Activated naive CD4-positive, alpha-beta T cell treated with anti-CD3 and anti-CD28 coated beads, Interleukin-2, amount 50 U/mL, for 72 hours (primary cell): ENCODE results near the gene CFAP97D2. TPM values are rescaled to one million over a fixed set of nuclear protein-coding genes. Genes with fewer than 3 reads are reported as not detected.

ENCODE experiments used
- ATAC-seq, 2 donors: fragments of 150-1000 bp; cut with Tn5 transposase; 2 replicates each; pipeline ENCODE4 v1.10.0; 2021; ENCODE audit warnings: mild to moderate bottlenecking in 2 of 2, moderate library complexity in 2 of 2
- DNase-seq, 2 donors: peaks; one replicate each; pipeline ENCODE4 v3.0.0; 2021 to 2022; ENCODE audit warnings: low spot score in 2 of 2
- H3K27ac Mint-ChIP-seq, 2 donors: one replicate each; pipeline ENCODE4 v1.8.0; 2022; ENCODE audit warnings: mild to moderate bottlenecking in 2 of 2, mixed read lengths in 2 of 2
- H3K36me3 Mint-ChIP-seq, 2 donors: one replicate each; pipeline ENCODE4 v1.8.0; 2022; ENCODE audit warnings: mixed read lengths in 2 of 2
- H3K9me3 Mint-ChIP-seq, 2 donors: one replicate each; pipeline ENCODE4 v1.8.0; 2022; ENCODE audit warnings: mixed read lengths in 2 of 2
- total RNA-seq, 2 donors: library from RNA; stranded (reverse); gene quantifications; one replicate each; pipeline ENCODE4 v1.2.3, GENCODE V29; 2022

The CFAP97D2 gene
- total RNA-seq, 2 donors from 2014 or later: not detected

DNA sequence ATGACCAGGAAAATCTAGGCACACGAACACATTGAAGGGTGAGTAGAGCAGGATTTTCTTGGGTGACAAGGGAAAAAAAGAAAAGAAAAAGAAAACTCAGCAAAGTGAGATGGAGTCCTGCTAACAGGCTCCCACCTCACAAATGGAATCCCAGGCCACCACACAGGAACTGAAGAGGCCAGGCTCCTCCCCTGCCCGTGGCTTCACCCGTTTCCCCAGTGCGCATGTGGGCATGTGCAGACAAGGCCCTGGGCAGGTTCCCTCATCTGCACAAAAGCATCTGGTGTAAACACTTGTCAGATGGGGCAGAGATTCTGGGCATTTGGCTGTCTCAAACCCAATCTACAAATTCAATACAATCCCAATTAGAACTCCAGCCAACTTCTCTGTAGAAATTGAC, 24.5 kb downstream of the CFAP97D2 start:
- Mint-ChIP-seq H3K9me3 (peaks cover 0 to 16% of the 10 kb centered on the region in 2 donors), H3K27ac (no peak overlapping the region), H3K36me3 (peaks cover 7 to 9% of the 10 kb centered on the region in 2 donors)
- ATAC-seq (no peak), DNase-seq (no peak)

DNA sequence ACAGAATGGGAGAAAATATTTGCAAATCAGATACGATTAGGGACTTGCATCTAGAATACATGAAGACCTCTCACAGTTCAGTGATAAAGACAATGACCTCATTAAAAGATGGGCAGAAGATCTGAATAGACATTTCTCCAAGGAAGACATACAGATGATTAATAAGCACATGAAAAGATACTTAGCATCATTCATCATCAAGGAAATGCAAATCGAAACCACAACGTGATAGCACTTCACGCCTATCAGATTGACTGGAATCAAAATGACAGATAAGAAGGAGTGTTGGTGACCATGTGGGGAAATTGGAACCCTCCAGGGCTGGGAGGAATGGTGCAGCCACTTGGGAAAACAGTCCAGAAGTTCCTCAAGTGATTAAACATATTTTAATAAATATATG, 25.8 kb downstream of the CFAP97D2 start:
- H3K36me3 Mint-ChIP-seq: peaks cover 7 to 9% of the 10 kb centered on the region in 2 donors
- peak in 1 of 2 donors; percentile 63 for ATAC-seq
- DNase-seq: no peak
- no peak overlapping the region for H3K27ac Mint-ChIP-seq
- peaks cover 0 to 16% of the 10 kb centered on the region in 2 donors for H3K9me3 Mint-ChIP-seq

DNA sequence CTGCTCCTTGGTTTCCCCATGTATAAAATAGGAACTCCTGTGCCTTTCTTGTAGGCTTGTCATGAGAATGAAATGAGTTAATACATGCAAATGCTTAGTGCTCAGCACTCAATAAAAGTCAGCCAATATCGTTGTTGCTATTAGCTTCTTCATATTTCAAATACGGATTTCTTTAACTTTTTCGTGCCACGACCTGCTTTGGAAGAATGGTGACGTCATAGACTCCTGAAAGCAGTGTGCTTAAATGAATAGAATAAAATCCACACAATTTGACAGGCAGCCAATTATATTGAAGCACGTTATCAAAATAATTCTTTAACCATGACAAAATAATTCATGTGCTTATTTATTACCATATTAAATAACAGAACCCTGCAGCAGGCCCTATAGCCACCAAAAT, 29.1 kb downstream of the CFAP97D2 start:
- Mint-ChIP-seq H3K36me3 (peaks cover 0 to 1% of the 10 kb centered on the region in 2 donors), H3K9me3 (peaks cover 0 to 9% of the 10 kb centered on the region in 2 donors), H3K27ac (no peak overlapping the region)
- no peak for DNase-seq
- no peak for ATAC-seq

DNA sequence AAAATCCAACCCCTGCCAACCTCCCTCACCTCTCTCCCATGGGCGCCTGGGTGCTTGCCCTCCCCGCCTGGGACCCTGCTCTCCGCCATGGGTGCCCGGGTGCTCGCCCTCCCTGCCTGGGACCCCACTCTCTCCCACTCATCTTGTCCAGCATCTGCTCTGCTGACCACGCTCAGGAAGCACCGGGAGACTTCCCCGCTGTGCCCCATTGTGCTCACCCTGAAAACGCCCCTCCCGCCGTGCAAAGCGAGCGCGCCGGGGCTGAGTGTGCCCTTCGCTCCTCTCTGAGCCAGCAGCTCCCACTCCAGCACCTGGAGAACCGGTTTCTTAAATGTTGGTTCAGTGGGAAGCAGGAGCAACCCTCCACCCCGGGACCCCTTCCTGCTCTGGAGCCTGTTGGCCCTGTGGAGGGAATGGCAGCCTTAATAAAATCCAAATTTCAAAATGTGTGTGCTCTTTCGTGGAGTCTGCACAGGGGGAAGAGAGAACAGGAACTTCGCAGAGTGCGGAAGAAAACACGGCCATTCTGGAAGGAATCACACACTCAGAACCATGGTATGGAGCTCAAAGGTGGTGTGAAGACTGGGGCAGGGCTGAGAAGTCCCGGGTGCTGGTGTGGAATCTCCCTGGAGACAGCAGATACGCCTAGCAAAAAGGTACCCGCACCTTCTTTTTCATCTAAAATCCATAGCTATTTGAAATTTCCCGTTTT, 32.5 kb downstream of the CFAP97D2 start:
- no peaks in the 10 kb centered on the region for H3K36me3 Mint-ChIP-seq
- H3K27ac Mint-ChIP-seq: no peak overlapping the region
- no peak for DNase-seq
- H3K9me3 Mint-ChIP-seq: peaks cover 0 to under 1% of the 10 kb centered on the region in 2 donors
- no peak for ATAC-seq

DNA sequence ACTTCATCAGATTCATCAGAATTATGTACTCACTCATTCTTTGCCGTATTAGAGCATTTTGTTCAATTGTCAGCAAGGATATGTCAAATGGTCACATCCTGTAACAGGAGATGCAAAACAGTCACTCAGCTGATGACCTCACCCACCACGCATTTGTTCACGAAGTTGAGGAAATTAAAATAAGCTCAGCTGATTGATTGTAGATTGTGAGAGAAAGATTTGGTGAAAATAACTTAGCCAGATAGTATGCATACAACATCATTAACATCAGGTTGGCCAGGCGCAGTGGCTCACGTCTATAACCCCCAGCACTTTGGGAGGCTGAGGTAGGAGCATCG, 33.1 kb downstream of the CFAP97D2 start:
- Mint-ChIP-seq H3K36me3 (no peaks in the 10 kb centered on the region), H3K9me3 (no peaks in the 10 kb centered on the region), H3K27ac (no peak overlapping the region)
- no peak for DNase-seq
- ATAC-seq: no peak

DNA sequence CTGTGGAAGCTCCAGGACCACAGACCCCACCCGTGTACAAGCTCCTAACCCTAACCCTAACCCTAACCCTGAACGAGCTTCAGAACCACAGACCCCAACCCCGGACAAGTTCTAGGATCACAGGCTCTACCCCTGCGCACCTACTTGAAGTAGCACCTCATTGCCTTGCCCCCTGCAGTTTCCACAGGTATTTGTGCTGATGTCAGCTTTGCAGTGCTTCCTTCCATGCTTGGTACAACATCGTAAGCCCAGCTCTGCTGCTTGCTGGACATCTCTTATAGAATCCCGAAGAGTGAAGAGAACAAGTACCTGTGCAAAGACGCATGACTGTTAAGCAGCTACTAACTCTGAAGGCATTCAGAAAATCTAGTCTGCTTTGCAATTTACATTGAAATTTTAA, 34.9 kb downstream of the CFAP97D2 start:
- Mint-ChIP-seq H3K36me3 (no peaks in the 10 kb centered on the region), H3K27ac (no peak overlapping the region), H3K9me3 (no peaks in the 10 kb centered on the region)
- DNase-seq (no peak), ATAC-seq (no peak)

DNA sequence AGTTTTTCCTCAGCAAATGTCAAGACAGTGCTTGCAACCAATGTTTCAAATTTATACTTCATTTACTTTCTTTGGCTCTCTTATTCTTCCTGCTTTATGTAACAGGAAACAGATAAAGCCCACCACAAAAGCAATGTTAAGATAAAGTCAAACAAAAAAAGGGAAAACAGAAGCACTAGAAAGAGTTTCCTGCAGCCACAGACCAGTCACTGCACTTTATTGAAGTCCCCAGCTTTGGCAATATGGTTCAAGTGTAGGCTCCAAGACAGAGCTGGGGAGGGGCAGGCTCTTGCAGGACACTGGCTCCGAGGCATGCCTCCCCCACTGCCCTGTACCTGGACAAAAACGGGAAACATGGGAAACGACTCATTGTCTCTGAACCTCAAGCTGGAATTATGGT, 40.3 kb downstream of the CFAP97D2 start:
- Mint-ChIP-seq H3K9me3 (no peaks in the 10 kb centered on the region), H3K36me3 (no peaks in the 10 kb centered on the region), H3K27ac (peak overlapping the region in 1 of 2 donors; percentile 30)
- DNase-seq: no peak
- peak in 1 of 2 donors; percentile 18 for ATAC-seq

DNA sequence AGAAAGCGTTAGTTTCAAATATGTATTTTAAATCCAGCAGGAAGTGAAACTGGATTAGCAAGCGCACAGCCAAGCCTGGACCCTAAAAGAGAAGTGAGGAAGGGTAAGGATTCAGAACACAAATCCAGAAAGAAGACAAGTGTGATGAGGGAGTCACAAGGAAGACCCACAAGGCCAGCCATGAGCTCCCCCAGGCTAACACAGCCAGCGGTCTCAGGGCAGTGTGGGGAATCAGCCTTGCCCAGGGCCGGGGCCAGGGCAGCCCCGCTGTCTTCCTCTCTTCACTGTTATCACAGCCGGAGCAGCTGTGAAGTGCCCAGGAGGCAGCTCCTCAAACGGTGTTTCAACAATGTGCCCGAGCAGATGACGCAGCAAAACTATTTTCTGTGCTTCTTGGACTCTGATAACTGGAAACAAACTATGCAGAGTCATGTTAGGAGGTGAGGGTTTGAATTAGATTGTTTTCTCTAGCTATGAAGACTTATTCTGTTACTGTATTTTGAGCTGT, 43.5 kb downstream of the CFAP97D2 start:
- H3K36me3 Mint-ChIP-seq: no peaks in the 10 kb centered on the region
- ATAC-seq: no peak
- H3K9me3 Mint-ChIP-seq: peaks cover 0 to 4% of the 10 kb centered on the region in 2 donors
- no peak for DNase-seq
- H3K27ac Mint-ChIP-seq: peak overlapping the region in 1 of 2 donors; percentile 48

DNA sequence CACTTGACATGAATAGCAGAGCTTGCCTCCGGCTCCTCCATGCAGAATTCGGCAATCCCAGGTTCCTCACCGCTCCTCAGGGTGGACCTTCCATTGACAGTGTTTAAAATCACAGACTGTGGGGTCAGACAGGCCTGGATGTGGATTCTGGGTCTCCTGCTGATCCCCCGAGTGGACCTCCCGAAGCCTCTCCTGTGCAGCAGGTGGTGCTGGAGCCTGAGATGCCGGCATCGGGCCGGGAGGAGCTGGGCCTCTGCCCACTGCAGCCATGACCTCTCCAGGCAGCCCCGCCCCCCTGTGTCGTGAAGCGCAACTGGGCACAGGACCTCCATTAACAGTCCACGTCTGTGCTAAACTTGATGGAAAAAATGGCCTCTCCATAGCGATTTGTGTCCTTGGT, 45.1 kb downstream of the CFAP97D2 start:
- DNase-seq (no peak), ATAC-seq (no peak)
- Mint-ChIP-seq H3K36me3 (no peaks in the 10 kb centered on the region), H3K9me3 (peaks cover 0 to 4% of the 10 kb centered on the region in 2 donors), H3K27ac (peak overlapping the region in 1 of 2 donors; percentile 69)

DNA sequence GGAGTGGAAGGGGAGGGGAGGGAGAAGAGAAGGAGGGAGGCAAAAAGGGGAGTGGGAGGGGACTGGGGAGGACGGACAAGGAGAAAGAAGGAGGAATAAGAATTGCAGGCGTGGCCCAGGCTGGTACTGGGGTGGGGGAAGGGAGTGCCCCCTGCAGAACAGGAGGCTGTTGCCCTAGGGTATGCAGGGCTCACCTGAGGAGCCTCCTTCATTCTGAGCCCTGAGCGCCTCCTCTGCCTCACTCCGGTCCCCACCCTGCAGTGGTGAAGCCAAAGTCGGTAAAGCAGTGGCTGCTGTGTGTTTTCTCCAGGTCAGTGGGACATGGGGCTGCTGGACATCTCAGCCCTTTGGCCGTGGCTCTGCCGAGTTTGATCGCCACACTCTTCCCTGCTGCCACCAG, 46.6 kb downstream of the CFAP97D2 start:
- Mint-ChIP-seq H3K9me3 (peaks cover 0 to 4% of the 10 kb centered on the region in 2 donors), H3K27ac (no peak overlapping the region), H3K36me3 (no peaks in the 10 kb centered on the region)
- DNase-seq (no peak), ATAC-seq (peak in 1 of 2 donors; percentile 39)

DNA sequence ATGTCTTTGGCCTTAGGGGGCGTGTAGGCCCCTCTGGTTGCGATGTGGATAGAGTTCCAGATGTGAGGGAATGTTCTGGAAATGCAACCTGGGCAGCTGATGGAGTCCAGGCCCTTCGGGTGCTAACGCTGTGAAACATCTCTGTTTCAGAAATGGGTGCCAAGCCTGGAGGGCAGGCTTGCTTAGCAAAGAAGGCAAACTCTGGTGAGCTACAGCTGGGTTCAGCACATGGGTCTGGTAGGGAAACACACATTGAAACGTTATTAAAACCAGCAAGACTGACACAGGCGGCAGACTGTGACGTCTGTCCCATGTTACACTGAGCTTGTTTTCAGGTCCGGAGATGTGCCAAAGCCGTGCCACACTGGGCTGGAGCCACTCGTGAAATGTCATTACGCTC, 47.0 kb downstream of the CFAP97D2 start:
- Mint-ChIP-seq H3K27ac (peak overlapping the region in 1 of 2 donors; percentile 74), H3K9me3 (peaks cover 0 to 4% of the 10 kb centered on the region in 2 donors), H3K36me3 (no peaks in the 10 kb centered on the region)
- no peak for DNase-seq
- peak; percentile 11 to 34 for ATAC-seq

DNA sequence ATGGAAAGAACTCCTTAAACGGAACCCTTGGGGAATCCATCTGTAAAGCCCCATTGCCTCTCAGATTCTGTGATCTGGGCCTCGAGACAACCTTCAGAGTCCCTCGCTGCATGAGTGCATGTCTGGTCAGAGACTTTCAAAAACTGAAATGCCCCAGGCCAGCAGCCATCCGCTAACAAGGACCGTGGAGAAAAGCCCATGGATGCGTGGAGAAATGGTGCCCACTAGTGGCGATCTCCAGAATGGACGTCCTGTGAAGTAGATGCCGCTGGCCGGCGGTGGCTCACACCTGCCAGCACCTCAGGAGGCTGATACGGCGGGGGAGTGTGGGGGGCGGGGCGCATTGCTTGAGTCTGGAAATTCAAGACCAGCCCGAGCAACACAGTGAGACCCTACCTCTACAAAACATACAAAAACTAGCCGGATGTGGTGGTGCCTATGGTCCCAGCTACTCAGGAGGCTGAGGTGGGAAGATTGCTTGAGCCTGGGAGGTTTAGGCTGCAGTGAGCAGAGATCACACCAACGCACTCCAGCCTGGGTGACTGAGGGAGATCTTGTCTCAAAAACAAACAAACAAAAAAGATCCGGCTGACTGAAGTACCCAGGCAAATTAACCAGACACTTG, 47.8 kb downstream of the CFAP97D2 start:
- Mint-ChIP-seq H3K9me3 (peaks cover 0 to 4% of the 10 kb centered on the region in 2 donors), H3K36me3 (no peaks in the 10 kb centered on the region), H3K27ac (peak overlapping the region in 1 of 2 donors; percentile 74)
- DNase-seq (peak; percentile 89 to 90), ATAC-seq (peak; percentile 92 to 93)

DNA sequence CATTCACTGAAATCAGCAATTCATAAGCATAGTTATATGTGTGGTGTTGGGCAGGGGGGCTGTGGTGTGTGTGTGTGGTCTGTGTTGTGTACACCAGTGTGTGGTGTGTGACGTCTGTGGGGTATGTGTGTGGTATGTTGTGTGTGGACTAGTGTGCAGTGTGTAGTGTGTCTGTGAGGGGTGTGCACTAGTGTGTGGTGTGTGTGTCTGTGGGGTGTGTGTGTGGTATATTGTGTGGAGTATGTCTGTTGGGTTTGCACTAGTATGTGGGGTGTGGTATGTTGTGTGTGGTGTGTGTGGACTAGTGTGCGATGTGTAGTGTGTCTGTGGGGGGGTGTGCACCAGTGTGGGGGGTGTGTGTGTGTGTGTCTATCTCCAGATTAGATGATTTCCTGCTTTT, 48.5 kb downstream of the CFAP97D2 start:
- ATAC-seq (no peak), DNase-seq (no peak)
- no peaks in the 10 kb centered on the region for H3K36me3 Mint-ChIP-seq
- peaks cover 0 to 4% of the 10 kb centered on the region in 2 donors for H3K9me3 Mint-ChIP-seq
- H3K27ac Mint-ChIP-seq: no peak overlapping the region

DNA sequence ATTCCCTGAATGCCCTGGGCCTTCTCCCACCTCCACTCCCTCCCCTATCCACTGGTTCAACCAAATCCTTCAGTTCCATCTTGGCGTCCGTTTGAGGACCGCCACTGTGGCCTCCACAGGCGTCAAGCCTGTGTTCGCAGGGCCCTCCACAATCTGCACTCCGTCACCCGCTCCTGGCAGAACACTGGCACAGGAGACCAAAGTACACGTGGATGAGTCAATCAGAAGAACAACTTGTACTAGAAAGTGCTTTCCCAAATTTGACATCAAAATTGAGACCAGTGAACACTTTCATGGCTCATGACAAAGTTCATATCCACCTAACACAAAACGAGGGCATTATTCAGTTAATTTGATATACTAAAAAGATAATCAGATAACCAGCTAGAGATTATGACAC, 49.1 kb downstream of the CFAP97D2 start:
- Mint-ChIP-seq H3K36me3 (no peaks in the 10 kb centered on the region), H3K9me3 (peaks cover 0 to 4% of the 10 kb centered on the region in 2 donors), H3K27ac (no peak overlapping the region)
- DNase-seq (no peak), ATAC-seq (no peak)

DNA sequence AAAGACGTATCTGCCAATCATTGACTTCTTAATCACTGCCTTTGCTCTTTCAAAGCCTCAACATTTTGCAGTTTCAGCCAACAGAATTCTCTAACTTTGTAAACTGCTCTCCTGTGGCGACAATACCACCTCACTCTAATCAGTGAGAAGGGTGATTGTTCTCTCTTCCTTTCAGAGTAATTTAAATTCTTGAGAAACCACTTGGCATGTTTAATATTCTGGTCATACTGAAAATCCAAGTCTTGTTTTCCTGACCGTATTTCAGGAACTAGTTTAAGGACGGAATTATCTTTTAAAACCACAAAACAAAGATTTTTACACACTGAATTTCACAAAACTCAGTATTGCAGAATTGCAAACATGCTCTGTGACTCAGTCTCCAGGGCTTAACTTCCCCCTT, 50.4 kb downstream of the CFAP97D2 start:
- peaks cover 3 to 4% of the 10 kb centered on the region in 2 donors for H3K9me3 Mint-ChIP-seq
- ATAC-seq: no peak
- peaks cover 0 to 3% of the 10 kb centered on the region in 2 donors for H3K36me3 Mint-ChIP-seq
- no peak overlapping the region for H3K27ac Mint-ChIP-seq
- DNase-seq: no peak

DNA sequence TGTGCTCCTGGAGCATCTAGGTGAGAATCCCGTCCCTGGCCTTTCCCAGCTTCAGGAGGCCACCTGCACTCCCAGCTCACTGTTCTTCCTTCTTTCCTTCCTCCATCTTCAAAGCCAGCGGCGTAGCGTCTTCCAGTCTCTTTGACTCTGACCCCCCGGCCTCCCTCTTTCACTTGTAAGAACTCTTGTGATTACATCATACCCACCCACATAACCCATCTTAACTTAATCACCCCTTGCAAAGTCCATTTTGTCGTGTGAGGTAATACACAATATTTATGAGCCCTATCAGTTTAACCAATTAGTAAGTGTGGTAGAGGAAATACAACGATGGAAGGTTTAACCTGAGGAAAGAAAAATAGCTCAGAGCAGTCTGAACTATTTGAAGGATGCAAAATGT, 51.1 kb downstream of the CFAP97D2 start:
- H3K9me3 Mint-ChIP-seq: peaks cover 1 to 4% of the 10 kb centered on the region in 2 donors
- H3K27ac Mint-ChIP-seq: peak overlapping the region in 1 of 2 donors; percentile 11
- H3K36me3 Mint-ChIP-seq: peaks cover 0 to 5% of the 10 kb centered on the region in 2 donors
- no peak for ATAC-seq
- DNase-seq: no peak

DNA sequence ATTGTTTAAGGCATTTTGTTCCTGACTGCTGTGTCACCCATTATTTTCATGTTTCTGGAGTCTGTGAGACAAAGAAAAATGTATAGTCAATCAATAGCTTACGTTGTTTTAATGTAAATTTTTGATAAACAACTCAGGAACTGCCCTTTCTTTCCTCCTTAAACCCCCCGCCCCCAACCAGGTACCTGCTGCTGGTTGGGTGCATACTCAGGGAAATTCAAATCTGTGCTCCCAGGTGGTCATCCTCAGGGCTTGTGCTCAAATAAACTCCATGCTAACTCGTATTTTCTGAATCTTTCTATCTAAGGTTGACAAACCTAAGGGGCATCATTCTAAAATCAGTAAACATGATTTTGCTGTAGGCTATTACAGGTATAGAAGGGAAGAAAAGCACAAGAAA, 51.5 kb downstream of the CFAP97D2 start:
- ATAC-seq (no peak), DNase-seq (no peak)
- no peak overlapping the region for H3K27ac Mint-ChIP-seq
- peaks cover 0 to 4% of the 10 kb centered on the region in 2 donors for H3K9me3 Mint-ChIP-seq
- H3K36me3 Mint-ChIP-seq: peaks cover 4 to 9% of the 10 kb centered on the region in 2 donors

DNA sequence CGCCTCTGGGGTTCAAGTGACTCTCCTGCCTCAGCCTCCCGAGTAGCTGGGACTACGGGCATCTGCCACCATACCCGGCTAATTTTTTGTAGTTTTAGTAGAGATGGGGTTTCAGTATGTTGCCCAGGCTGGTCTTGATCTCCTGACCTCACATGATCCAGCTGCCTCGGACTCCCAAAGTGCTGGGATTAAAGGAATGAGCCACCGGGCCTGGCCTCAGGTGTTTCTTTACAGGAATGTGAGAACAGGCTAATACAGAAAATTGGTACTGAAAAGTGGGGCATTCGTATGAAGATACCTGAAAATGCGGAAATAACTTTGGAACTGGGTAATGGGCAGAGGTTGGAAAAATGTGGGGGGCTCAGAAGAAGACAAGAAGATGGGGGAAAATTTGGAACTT, 52.8 kb downstream of the CFAP97D2 start:
- Mint-ChIP-seq H3K9me3 (peaks cover 0 to 4% of the 10 kb centered on the region in 2 donors), H3K36me3 (peaks cover 7 to 15% of the 10 kb centered on the region in 2 donors), H3K27ac (no peak overlapping the region)
- ATAC-seq (no peak), DNase-seq (no peak)
